Measurements from ENCODE around the gene GPRIN2.

The GPRIN2 gene

DNA sequence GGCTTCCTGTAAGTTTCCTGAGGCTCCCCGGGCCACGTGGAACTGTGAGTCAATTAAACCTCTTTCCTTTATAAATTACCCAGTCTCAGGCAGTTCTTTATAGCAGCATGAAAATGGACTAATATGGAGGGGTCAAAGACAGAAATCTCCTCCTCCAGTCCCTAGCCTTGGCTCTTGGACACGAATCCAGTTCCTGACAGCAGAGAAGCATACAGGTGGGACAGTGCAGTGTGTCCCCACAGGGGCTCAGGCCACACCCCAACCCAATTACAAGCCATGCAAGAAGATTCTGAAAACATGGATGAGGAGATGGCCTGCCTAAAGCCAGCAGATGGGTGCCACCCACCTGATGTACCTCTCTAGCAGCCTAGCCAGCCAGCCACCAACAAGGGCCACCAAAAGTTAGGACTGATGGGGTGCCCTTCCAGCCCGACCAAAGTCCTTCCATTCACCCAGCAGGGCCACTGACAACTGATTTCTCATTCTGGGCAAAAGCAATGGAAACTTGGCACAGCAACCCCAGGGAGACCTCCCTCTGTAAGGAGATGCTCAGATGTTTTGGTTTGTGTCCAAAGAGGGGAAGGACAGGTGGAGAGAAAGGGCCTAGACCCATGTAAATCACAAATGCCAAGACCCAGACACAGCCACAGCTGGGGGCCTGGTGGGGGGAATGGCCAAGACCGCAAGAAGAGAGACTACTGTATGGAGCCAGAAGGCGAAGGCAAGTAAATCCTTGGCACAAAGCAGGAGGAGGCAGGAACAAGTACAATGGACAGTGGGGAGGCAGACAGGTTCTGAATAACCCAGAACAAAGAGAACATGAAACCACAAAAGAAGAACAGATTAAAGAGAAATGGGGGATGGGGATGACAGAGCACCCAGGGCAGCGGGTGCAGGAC is 13.6 kb downstream of the GPRIN2 start:
- Histone ChIP-seq H3K9me3 (ENCODE audit: control insufficient read depth in 5 of 5, low read length in 5 of 5) (no peaks in the 10 kb centered on the region), H3K36me3 (ENCODE audit: control insufficient read depth in 5 of 5, insufficient read depth in 5 of 5, low read length in 5 of 5) (no peaks in the 10 kb centered on the region), H3K9ac (ENCODE audit: low read length in 5 of 5) (no peak overlapping the region), H3K27ac (ENCODE audit: low read depth, low read length) (no peak overlapping the region), H3K4me1 (ENCODE audit: control insufficient read depth in 5 of 5, insufficient read depth in 5 of 5, low read length in 5 of 5) (peaks cover 0 to 3% (median 0%) of the 10 kb centered on the region in 5 donors), H3K27me3 (ENCODE audit: control insufficient read depth in 5 of 5, insufficient read depth in 4 of 5, low read length in 5 of 5) (peaks cover 3 to 17% (median 10%) of the 10 kb centered on the region in 5 donors), H3K4me3 (ENCODE audit: low read depth in 1 of 5, low read length in 5 of 5) (no peak overlapping the region)

DNA sequence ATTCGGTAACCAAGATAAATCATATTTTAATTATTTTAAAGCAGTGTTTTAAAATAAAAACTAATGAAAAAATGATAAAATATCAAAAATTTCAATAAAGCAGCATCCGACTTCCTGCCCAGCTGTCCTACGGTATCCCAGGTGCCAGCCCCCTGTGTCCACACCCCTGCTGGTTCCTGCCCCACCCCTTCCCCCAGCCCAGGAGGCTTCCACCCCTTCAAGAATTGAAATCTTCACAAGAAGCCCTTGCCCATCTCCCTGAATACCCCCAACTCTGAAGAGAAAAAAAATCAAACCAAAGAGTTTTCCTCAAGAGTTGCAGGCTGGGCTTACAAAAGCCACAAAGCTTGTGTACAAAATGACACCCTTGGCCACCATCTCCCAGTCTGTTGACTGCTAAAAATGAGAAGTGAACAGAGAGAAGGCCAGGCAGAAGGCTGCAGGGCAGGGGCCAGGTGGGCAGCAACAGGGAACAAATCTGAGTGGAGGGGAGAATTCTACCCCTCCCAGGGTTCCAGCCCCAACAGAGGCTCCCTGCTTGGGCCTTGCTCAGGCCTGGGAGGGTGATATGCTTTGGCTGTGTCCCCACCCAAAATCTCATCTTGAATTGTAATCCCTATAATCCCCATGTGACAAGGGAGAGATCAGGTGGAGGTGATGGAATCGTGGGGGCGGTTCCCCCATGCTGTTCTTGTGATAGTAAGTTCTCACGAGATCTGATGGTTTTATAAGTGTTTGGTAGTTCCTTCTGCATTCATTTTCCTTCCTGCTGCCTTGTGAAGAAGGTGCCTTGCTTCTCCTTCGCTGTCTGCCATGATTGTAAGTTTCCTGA is 14.5 kb downstream of the GPRIN2 start:
- H3K36me3 ChIP-seq (ENCODE audit: control insufficient read depth in 5 of 5, insufficient read depth in 5 of 5, low read length in 5 of 5), result no peaks in the 10 kb centered on the region
- peaks cover 0 to 3% (median 0%) of the 10 kb centered on the region in 5 donors for H3K4me1 ChIP-seq (ENCODE audit: control insufficient read depth in 5 of 5, insufficient read depth in 5 of 5, low read length in 5 of 5)
- H3K9me3 ChIP-seq (ENCODE audit: control insufficient read depth in 5 of 5, low read length in 5 of 5), result no peaks in the 10 kb centered on the region
- no peak overlapping the region for H3K27ac ChIP-seq (ENCODE audit: low read depth, low read length)
- H3K27me3 ChIP-seq (ENCODE audit: control insufficient read depth in 5 of 5, insufficient read depth in 4 of 5, low read length in 5 of 5), result peaks cover 5 to 18% (median 12%) of the 10 kb centered on the region in 5 donors
- H3K9ac ChIP-seq (ENCODE audit: low read length in 5 of 5), result no peak overlapping the region
- H3K4me3 ChIP-seq (ENCODE audit: low read depth in 1 of 5, low read length in 5 of 5), result no peak overlapping the region

DNA sequence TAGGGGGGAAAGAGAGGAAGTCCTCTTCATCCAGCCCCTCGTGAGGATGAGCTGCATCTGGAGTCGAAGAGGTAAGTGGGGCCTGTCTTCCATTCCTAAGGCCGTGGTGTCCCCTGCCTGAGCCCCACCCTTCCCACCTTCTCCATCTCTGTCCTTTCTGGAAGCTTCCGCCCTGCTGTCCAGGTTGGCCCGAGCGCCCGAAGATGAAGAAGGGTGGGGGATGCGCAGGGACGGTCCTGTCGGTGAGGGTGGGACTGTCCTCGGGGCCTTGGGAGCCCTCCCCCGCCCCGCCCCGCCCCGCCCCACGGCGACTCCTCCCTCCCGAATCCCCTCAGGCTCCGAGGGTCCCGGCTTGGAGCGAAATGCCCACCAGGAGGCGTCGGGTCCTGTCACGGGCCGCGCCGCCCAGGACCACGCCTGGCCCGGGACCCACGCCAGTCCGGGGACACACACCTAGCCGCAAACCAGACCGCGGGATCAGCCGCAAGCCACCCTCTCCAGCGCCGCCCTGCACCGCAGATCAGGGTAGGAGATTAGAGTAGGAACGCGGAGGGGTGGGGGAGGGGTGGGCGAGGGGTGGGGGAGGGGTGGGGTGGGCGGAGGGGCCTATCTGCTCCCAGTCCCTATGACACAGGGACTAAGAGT is 15.3 kb downstream of the GPRIN2 start:
- peaks cover 0 to 3% (median 0%) of the 10 kb centered on the region in 5 donors for H3K4me1 ChIP-seq (ENCODE audit: control insufficient read depth in 5 of 5, insufficient read depth in 5 of 5, low read length in 5 of 5)
- peaks cover 9 to 26% (median 19%) of the 10 kb centered on the region in 5 donors for H3K27me3 ChIP-seq (ENCODE audit: control insufficient read depth in 5 of 5, insufficient read depth in 4 of 5, low read length in 5 of 5)
- no peak overlapping the region for H3K27ac ChIP-seq (ENCODE audit: low read depth, low read length)
- H3K9ac ChIP-seq (ENCODE audit: low read length in 5 of 5), result no peak overlapping the region
- H3K4me3 ChIP-seq (ENCODE audit: low read depth in 1 of 5, low read length in 5 of 5), result no peak overlapping the region
- no peaks in the 10 kb centered on the region for H3K36me3 ChIP-seq (ENCODE audit: control insufficient read depth in 5 of 5, insufficient read depth in 5 of 5, low read length in 5 of 5)
- H3K9me3 ChIP-seq (ENCODE audit: control insufficient read depth in 5 of 5, low read length in 5 of 5), result no peaks in the 10 kb centered on the region

DNA sequence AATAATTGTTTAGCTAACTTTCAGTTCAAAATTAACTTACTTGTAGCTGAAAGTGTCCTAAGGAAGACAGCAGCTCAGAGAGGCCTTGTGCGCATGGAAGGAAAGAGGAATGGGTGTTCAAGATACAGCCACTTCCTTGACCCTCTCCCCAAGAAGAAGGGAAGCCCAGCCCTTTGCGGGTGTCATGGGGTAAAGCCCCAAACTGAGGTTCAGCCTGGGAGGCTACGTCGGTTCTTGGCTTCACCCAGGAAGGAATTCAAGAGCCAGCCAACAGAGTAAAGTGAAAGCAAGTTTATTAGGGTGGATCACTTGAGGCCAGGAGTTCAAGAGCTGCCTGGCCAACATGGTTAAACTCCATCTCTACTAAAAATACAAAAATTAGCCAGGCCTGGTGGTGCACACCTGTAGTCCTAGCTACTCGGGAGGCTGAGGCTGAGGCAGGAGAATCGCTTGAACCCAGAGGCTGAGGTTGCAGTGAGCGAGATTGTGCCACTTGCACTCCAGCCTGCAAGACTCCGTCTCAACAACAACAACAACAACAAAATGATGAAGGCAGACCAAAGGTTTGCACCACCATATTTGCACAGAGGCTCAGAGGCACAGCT is 15.9 kb downstream of the GPRIN2 start:
- Histone ChIP-seq H3K27me3 (ENCODE audit: control insufficient read depth in 5 of 5, insufficient read depth in 4 of 5, low read length in 5 of 5) (peaks cover 13 to 28% (median 20%) of the 10 kb centered on the region in 5 donors), H3K4me1 (ENCODE audit: control insufficient read depth in 5 of 5, insufficient read depth in 5 of 5, low read length in 5 of 5) (peaks cover 0 to 3% (median 0%) of the 10 kb centered on the region in 5 donors), H3K9me3 (ENCODE audit: control insufficient read depth in 5 of 5, low read length in 5 of 5) (no peaks in the 10 kb centered on the region), H3K36me3 (ENCODE audit: control insufficient read depth in 5 of 5, insufficient read depth in 5 of 5, low read length in 5 of 5) (no peaks in the 10 kb centered on the region), H3K4me3 (ENCODE audit: low read depth in 1 of 5, low read length in 5 of 5) (no peak overlapping the region), H3K27ac (ENCODE audit: low read depth, low read length) (no peak overlapping the region), H3K9ac (ENCODE audit: low read length in 5 of 5) (no peak overlapping the region)

GRCh38 chr10:46539596-46540411 is 16.7 kb downstream of the GPRIN2 start:
- Histone ChIP-seq H3K9me3 (ENCODE audit: control insufficient read depth in 5 of 5, low read length in 5 of 5) (no peaks in the 10 kb centered on the region), H3K4me3 (ENCODE audit: low read depth in 1 of 5, low read length in 5 of 5) (no peak overlapping the region), H3K27ac (ENCODE audit: low read depth, low read length) (no peak overlapping the region), H3K4me1 (ENCODE audit: control insufficient read depth in 5 of 5, insufficient read depth in 5 of 5, low read length in 5 of 5) (peaks cover 0 to 3% (median 0%) of the 10 kb centered on the region in 5 donors), H3K27me3 (ENCODE audit: control insufficient read depth in 5 of 5, insufficient read depth in 4 of 5, low read length in 5 of 5) (peaks cover 14 to 28% (median 20%) of the 10 kb centered on the region in 5 donors), H3K9ac (ENCODE audit: low read length in 5 of 5) (no peak overlapping the region), H3K36me3 (ENCODE audit: control insufficient read depth in 5 of 5, insufficient read depth in 5 of 5, low read length in 5 of 5) (no peaks in the 10 kb centered on the region)

DNA sequence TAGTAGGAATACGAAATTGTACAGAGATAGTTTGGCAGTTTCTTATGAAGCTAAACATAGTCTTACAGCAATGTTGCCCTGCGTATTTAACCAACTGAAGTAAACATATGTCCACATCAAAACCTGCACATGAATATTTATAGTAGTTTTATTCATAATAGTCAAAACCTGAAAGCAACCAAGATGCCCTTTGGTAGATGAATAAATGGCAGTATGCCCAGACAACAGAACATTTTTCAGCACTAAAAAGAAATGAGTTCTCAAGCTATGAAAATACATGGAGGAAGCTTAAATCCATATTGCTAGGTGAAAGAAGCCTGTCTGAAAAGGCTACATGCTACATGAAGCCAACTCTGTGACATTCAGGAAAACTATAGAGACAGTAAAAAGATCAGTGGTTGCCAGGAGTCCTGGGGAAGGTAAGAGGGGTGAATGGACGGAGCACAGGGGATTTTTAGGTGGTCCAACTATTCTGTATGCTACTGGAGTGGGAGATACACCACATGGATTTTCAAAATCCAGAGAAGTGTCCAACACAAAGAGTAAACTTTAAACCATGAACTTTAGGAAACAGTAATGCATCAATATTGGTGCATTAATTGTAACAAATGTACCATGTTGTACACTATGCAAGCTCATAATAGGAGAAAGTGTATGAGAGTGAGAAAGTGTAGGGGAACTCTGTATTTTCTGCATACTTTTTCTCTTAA is 17.6 kb downstream of the GPRIN2 start:
- H3K9ac ChIP-seq (ENCODE audit: low read length in 5 of 5), result no peak overlapping the region
- H3K4me3 ChIP-seq (ENCODE audit: low read depth in 1 of 5, low read length in 5 of 5), result no peak overlapping the region
- no peak overlapping the region for H3K27ac ChIP-seq (ENCODE audit: low read depth, low read length)

GRCh38 chr10:46538155-46538554 is 18.3 kb downstream of the GPRIN2 start:
- Histone ChIP-seq H3K36me3 (ENCODE audit: control insufficient read depth in 5 of 5, insufficient read depth in 5 of 5, low read length in 5 of 5) (no peaks in the 10 kb centered on the region), H3K9ac (ENCODE audit: low read length in 5 of 5) (no peak overlapping the region), H3K4me3 (ENCODE audit: low read depth in 1 of 5, low read length in 5 of 5) (no peak overlapping the region), H3K4me1 (ENCODE audit: control insufficient read depth in 5 of 5, insufficient read depth in 5 of 5, low read length in 5 of 5) (peaks cover 0 to 3% (median 0%) of the 10 kb centered on the region in 5 donors), H3K9me3 (ENCODE audit: control insufficient read depth in 5 of 5, low read length in 5 of 5) (no peaks in the 10 kb centered on the region), H3K27me3 (ENCODE audit: control insufficient read depth in 5 of 5, insufficient read depth in 4 of 5, low read length in 5 of 5) (peaks cover 14 to 28% (median 20%) of the 10 kb centered on the region in 5 donors), H3K27ac (ENCODE audit: low read depth, low read length) (no peak overlapping the region)

More for the DNA sequence above, 17.6 kb downstream of the GPRIN2 start:
- Histone ChIP-seq H3K4me1 (ENCODE audit: control insufficient read depth in 5 of 5, insufficient read depth in 5 of 5, low read length in 5 of 5) (peaks cover 0 to 3% (median 0%) of the 10 kb centered on the region in 5 donors), H3K9me3 (ENCODE audit: control insufficient read depth in 5 of 5, low read length in 5 of 5) (no peaks in the 10 kb centered on the region), H3K27me3 (ENCODE audit: control insufficient read depth in 5 of 5, insufficient read depth in 4 of 5, low read length in 5 of 5) (peaks cover 14 to 28% (median 20%) of the 10 kb centered on the region in 5 donors), H3K36me3 (ENCODE audit: control insufficient read depth in 5 of 5, insufficient read depth in 5 of 5, low read length in 5 of 5) (no peaks in the 10 kb centered on the region)

DNA sequence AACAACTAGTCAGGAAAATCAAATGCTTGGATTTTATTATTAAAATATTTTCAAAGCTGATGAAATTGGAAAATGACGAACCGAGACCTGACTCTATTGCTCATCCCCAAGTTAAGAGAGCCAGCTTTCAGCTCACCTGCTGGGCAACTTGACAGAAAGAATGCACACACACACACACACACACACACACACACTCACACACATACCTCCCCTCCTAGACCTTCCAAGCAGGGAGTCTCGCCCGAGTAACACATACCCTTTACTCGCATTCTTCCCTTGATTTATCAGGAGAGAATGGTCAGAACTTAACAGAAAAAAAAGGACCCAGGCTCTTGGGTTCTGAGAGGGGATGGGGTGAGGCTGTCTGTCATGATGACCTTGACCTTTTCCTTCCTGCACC is 19.1 kb downstream of the GPRIN2 start:
- H3K27ac ChIP-seq (ENCODE audit: low read depth, low read length), result no peak overlapping the region
- no peaks in the 10 kb centered on the region for H3K9me3 ChIP-seq (ENCODE audit: control insufficient read depth in 5 of 5, low read length in 5 of 5)
- H3K36me3 ChIP-seq (ENCODE audit: control insufficient read depth in 5 of 5, insufficient read depth in 5 of 5, low read length in 5 of 5), result no peaks in the 10 kb centered on the region
- H3K9ac ChIP-seq (ENCODE audit: low read length in 5 of 5), result no peak overlapping the region
- no peak overlapping the region for H3K4me3 ChIP-seq (ENCODE audit: low read depth in 1 of 5, low read length in 5 of 5)
- H3K27me3 ChIP-seq (ENCODE audit: control insufficient read depth in 5 of 5, insufficient read depth in 4 of 5, low read length in 5 of 5), result peaks cover 14 to 28% (median 20%) of the 10 kb centered on the region in 5 donors
- peaks cover 0 to 3% (median 0%) of the 10 kb centered on the region in 5 donors for H3K4me1 ChIP-seq (ENCODE audit: control insufficient read depth in 5 of 5, insufficient read depth in 5 of 5, low read length in 5 of 5)

All from subcutaneous abdominal adipose tissue (tissue), 5 donors.